ENCODE data around the gene MAPK8.

Gene MAPK8

DNA sequence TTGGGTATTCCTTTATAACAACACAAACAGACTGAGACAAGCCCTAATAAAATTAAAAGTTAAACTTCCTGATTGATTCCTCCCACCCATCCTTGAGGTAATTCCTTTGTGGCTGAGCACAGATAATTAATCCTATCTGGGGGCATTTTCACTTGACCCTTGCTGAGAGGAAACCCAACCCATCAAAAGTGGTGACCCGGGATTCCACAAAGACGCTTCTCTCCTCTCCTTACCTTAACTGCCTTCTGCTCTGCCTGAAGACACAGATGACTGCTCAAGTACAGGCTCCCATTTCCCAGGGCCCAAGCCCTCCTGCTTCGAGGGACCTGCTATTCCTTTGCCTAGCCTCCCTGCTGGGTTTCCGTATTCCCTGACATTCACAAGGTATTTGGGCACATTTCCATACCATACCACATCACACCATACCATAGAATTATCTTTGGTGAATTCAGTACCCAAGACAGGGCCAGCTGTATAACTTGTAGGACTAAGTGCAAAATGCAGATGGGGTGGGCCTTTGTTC is 9.8 kb upstream of the MAPK8 start:
- Histone ChIP-seq H4K20me1 (ENCODE audit: insufficient read depth, low read length) (no peaks in the 10 kb centered on the region), H3K9me3 (ENCODE audit: insufficient read depth, low read length, severe bottlenecking) (peaks cover 4% of the 10 kb centered on the region), H3K4me2 (ENCODE audit: insufficient read depth, low read length) (no peak overlapping the region), H2AFZ (ENCODE audit: low read depth, low read length) (no peak overlapping the region), H3K79me2 (ENCODE audit: insufficient read depth, low read length) (no peaks in the 10 kb centered on the region), H3K4me1 (ENCODE audit: insufficient read depth, low read length) (peaks cover 34% of the 10 kb centered on the region), H3K27ac (ENCODE audit: low read length) (no peak overlapping the region), H3K36me3 (ENCODE audit: insufficient read depth, low read length) (no peaks in the 10 kb centered on the region), H3K27me3 (ENCODE audit: insufficient read depth, low read length, poor library complexity) (no peaks in the 10 kb centered on the region), H3K9ac (ENCODE audit: low read depth, low read length) (no peak overlapping the region), H3K4me3 (ENCODE audit: low read depth in 1 of 2, low read length in 2 of 2) (no peak overlapping the region)
- ATAC-seq (ENCODE audit: insufficient read depth, low read depth) (no peak), DNase-seq (no peak)
- TF ChIP-seq CTCF (IDR thresholded peaks at IDR 0.05; ENCODE audit: borderline replicate concordance, extremely low read depth, low read length, poor library complexity, severe bottlenecking) (no peak), EZH2 (IDR thresholded peaks at IDR 0.05; ENCODE audit: borderline replicate concordance, low read depth, low read length, severe bottlenecking) (no peak)

- Histone ChIP-seq H3K36me3 (ENCODE audit: insufficient read depth, low read length) (no peaks in the 10 kb centered on the region), H3K27me3 (ENCODE audit: insufficient read depth, low read length, poor library complexity) (no peaks in the 10 kb centered on the region), H3K9me3 (ENCODE audit: insufficient read depth, low read length, severe bottlenecking) (no peaks in the 10 kb centered on the region), H4K20me1 (ENCODE audit: insufficient read depth, low read length) (no peaks in the 10 kb centered on the region), H3K79me2 (ENCODE audit: insufficient read depth, low read length) (no peaks in the 10 kb centered on the region), H3K4me2 (ENCODE audit: insufficient read depth, low read length) (no peak overlapping the region), H3K9ac (ENCODE audit: low read depth, low read length) (no peak overlapping the region), H3K27ac (ENCODE audit: low read length) (no peak overlapping the region), H3K4me1 (ENCODE audit: insufficient read depth, low read length) (peaks cover 14% of the 10 kb centered on the region), H3K4me3 (ENCODE audit: low read depth in 1 of 2, low read length in 2 of 2) (no peak overlapping the region), H2AFZ (ENCODE audit: low read depth, low read length) (no peak overlapping the region)
- ATAC-seq (ENCODE audit: insufficient read depth, low read depth) (no peak), DNase-seq (no peak)
- TF ChIP-seq EZH2 (IDR thresholded peaks at IDR 0.05; ENCODE audit: borderline replicate concordance, low read depth, low read length, severe bottlenecking) (no peak), CTCF (IDR thresholded peaks at IDR 0.05; ENCODE audit: borderline replicate concordance, extremely low read depth, low read length, poor library complexity, severe bottlenecking) (no peak)
Measured at GRCh38 chr10:48299066-48299465, 7.4 kb upstream of the MAPK8 start.

GRCh38 chr10:48299692-48300091 is 6.8 kb upstream of the MAPK8 start:
- no peaks in the 10 kb centered on the region for H3K9me3 ChIP-seq (ENCODE audit: insufficient read depth, low read length, severe bottlenecking)
- H3K9ac ChIP-seq (ENCODE audit: low read depth, low read length): no peak overlapping the region
- H3K4me3 ChIP-seq (ENCODE audit: low read depth in 1 of 2, low read length in 2 of 2): no peak overlapping the region
- H3K27me3 ChIP-seq (ENCODE audit: insufficient read depth, low read length, poor library complexity): no peaks in the 10 kb centered on the region
- H3K79me2 ChIP-seq (ENCODE audit: insufficient read depth, low read length): no peaks in the 10 kb centered on the region
- peak; percentile 60 for ATAC-seq (ENCODE audit: insufficient read depth, low read depth)
- no peak overlapping the region for H3K27ac ChIP-seq (ENCODE audit: low read length)
- no peak for DNase-seq
- no peak overlapping the region for H2AFZ ChIP-seq (ENCODE audit: low read depth, low read length)
- TF ChIP-seq CTCF (IDR thresholded peaks at IDR 0.05; ENCODE audit: borderline replicate concordance, extremely low read depth, low read length, poor library complexity, severe bottlenecking): no peak
- no peak for TF ChIP-seq EZH2 (IDR thresholded peaks at IDR 0.05; ENCODE audit: borderline replicate concordance, low read depth, low read length, severe bottlenecking)
- H3K4me1 ChIP-seq (ENCODE audit: insufficient read depth, low read length): peaks cover 14% of the 10 kb centered on the region
- H3K4me2 ChIP-seq (ENCODE audit: insufficient read depth, low read length): no peak overlapping the region
- no peaks in the 10 kb centered on the region for H4K20me1 ChIP-seq (ENCODE audit: insufficient read depth, low read length)
- no peaks in the 10 kb centered on the region for H3K36me3 ChIP-seq (ENCODE audit: insufficient read depth, low read length)

DNA sequence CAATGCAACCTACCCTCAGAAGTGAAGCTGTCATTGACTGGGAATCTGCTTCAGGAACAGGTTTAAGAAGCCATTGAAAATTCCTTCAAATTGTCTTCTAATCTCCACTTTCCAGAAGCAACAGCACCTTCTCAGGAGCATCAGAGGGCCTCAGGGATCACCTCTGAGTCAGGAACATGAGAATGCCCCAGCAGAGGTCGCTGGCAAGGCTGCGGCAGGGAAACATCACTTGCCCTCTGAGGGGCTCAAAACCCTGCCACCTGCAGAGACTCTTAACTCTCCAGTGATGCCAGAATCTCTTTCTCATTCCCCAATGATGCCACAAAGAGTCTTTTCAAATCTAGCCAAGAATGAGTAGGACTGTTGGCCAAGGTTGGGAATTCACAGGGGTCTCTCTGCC is 5.9 kb upstream of the MAPK8 start:
- Histone ChIP-seq H2AFZ (ENCODE audit: low read depth, low read length) (no peak overlapping the region), H4K20me1 (ENCODE audit: insufficient read depth, low read length) (no peaks in the 10 kb centered on the region), H3K27me3 (ENCODE audit: insufficient read depth, low read length, poor library complexity) (no peaks in the 10 kb centered on the region), H3K79me2 (ENCODE audit: insufficient read depth, low read length) (no peaks in the 10 kb centered on the region), H3K4me1 (ENCODE audit: insufficient read depth, low read length) (peaks cover 14% of the 10 kb centered on the region), H3K27ac (ENCODE audit: low read length) (no peak overlapping the region; the same call in 1 of the 2 replicates), H3K9ac (ENCODE audit: low read depth, low read length) (no peak overlapping the region), H3K4me2 (ENCODE audit: insufficient read depth, low read length) (no peak overlapping the region), H3K4me3 (ENCODE audit: low read depth in 1 of 2, low read length in 2 of 2) (no peak overlapping the region), H3K9me3 (ENCODE audit: insufficient read depth, low read length, severe bottlenecking) (no peaks in the 10 kb centered on the region), H3K36me3 (ENCODE audit: insufficient read depth, low read length) (no peaks in the 10 kb centered on the region)
- no peak for DNase-seq
- TF ChIP-seq CTCF (IDR thresholded peaks at IDR 0.05; ENCODE audit: borderline replicate concordance, extremely low read depth, low read length, poor library complexity, severe bottlenecking): no peak
- TF ChIP-seq EZH2 (IDR thresholded peaks at IDR 0.05; ENCODE audit: borderline replicate concordance, low read depth, low read length, severe bottlenecking): no peak
- ATAC-seq (ENCODE audit: insufficient read depth, low read depth): no peak

Measured in DND-41 (cell line).